ENCODE measurements around the gene MACO1. TPM values are rescaled to one million over a fixed set of nuclear protein-coding genes. Genes with fewer than 3 reads are reported as not detected.

MACO1 gene
- total and polyA plus RNA-seq, 9 of the 15 experiments (the other 6 are each of a cell fraction or from before 2014, with no cell fraction given) = 4.6 to 28.4 (median 21.7) TPM

DNA sequence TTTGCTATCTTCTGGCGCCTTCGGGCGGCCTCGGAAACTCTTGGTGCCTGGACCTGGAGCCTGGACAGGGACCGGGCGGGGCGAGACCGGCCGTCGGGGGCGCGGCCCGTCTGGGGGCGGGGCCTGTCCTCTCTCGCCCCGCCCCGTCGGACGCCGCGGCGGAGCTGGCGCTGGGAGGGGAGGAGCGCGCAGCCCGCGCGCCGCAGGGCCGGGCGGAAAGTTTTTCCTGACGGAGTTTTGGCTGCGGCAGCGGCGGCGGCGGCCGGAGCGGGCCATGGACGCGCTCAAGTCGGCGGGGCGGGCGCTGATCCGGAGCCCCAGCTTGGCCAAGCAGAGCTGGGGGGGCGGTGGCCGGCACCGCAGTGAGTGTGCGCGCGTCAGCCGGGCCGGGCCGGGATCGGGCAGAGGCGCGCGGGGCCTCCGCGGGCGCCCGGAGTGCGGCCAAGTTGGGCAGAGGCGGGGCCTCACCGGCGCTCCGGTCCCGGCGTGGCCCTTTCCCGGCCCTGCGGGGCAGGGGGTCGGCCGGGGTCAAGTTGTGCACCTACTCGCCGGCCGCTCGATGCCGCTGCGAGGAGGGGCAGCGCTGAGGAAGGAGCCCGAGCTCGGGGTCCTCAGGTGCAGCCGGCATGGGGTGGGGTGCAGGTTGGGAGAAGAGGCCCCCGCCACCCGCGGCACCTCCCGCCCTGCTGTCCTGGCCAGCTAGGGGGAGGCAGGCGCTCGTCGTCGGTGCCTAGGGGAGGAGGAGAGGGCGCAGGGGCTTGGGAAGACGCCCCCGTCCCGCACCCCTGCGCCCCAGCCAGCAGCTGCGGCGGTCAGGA is 112.9 kb downstream of the MACO1 start, which contains the start of gene LDLRAP1 (continued):
- TF ChIP-seq PATZ1 (CRISPR knock-in tag; IDR thresholded peaks at IDR 0.05; ENCODE audit: borderline replicate concordance) = no peak
- TF ChIP-seq MXI1 (IDR thresholded peaks at IDR 0.05; ENCODE audit: low read depth, low read length) = no peak
- no peak for TF ChIP-seq TCF15 (CRISPR knock-in tag; IDR thresholded peaks at IDR 0.05)
- TF ChIP-seq SMARCE1 (IDR thresholded peaks at IDR 0.05) = no peak
- no peak for TF ChIP-seq ZNF696 (CRISPR knock-in tag; conservative IDR thresholded peaks at IDR 0.05)
- TF ChIP-seq E2F4 (CRISPR knock-in tag; IDR thresholded peaks at IDR 0.05; ENCODE audit: low read depth) = no peak
- no peak for TF ChIP-seq ARHGAP35 (IDR thresholded peaks at IDR 0.05; ENCODE audit: partially characterized antibody)
- no peak for TF ChIP-seq ZNF586 (CRISPR knock-in tag; conservative IDR thresholded peaks at IDR 0.05)
- no peak for TF ChIP-seq RBM22 (IDR thresholded peaks at IDR 0.05; ENCODE audit: low read depth, low read length, poor library complexity, severe bottlenecking)
- TF ChIP-seq HINFP (tag; conservative IDR thresholded peaks at IDR 0.05; ENCODE audit: low read depth) = no peak
- no peak for TF ChIP-seq ZNF436 (CRISPR knock-in tag; IDR thresholded peaks at IDR 0.05)
- TF ChIP-seq ZNF347 (CRISPR knock-in tag; IDR thresholded peaks at IDR 0.05; ENCODE audit: low read depth) = no peak
- TF ChIP-seq NBN (IDR thresholded peaks at IDR 0.05; ENCODE audit: low read depth) = no peak
- no peak for TF ChIP-seq SPI1 (IDR thresholded peaks at IDR 0.05; ENCODE audit: borderline replicate concordance, low read depth, low read length)
- TF ChIP-seq, protein P1, sequence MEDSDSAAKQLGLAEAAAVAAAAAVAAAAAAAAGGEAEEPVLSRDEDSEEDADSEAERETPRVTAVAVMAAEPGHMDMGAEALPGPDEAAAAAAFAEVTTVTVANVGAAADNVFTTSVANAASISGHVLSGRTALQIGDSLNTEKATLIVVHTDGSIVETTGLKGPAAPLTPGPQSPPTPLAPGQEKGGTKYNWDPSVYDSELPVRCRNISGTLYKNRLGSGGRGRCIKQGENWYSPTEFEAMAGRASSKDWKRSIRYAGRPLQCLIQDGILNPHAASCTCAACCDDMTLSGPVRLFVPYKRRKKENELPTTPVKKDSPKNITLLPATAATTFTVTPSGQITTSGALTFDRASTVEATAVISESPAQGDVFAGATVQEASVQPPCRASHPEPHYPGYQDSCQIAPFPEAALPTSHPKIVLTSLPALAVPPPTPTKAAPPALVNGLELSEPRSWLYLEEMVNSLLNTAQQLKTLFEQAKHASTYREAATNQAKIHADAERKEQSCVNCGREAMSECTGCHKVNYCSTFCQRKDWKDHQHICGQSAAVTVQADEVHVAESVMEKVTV (CRISPR knock-in tag; IDR thresholded peaks at IDR 0.05) = no peak
- no peak for TF ChIP-seq ZNF282 (CRISPR knock-in tag; IDR thresholded peaks at IDR 0.05)
- peak; percentile 80 for TF ChIP-seq U2AF1 (optimal IDR thresholded peaks at IDR 0.05; ENCODE audit: low read depth, low read length)
- TF ChIP-seq ZNF184 (CRISPR knock-in tag; IDR thresholded peaks at IDR 0.05) = no peak
- TF ChIP-seq CTBP1 (IDR thresholded peaks at IDR 0.05; ENCODE audit: borderline replicate concordance) = peak; percentile 99
- TF ChIP-seq ZNF175 (CRISPR knock-in tag; IDR thresholded peaks at IDR 0.05; ENCODE audit: low read depth) = no peak
- no peak for TF ChIP-seq ZNF644 (tag; IDR thresholded peaks at IDR 0.05; ENCODE audit: low read depth)
- no peak for TF ChIP-seq ZNF232 (CRISPR knock-in tag; IDR thresholded peaks at IDR 0.05)
- TF ChIP-seq RNF2 (IDR thresholded peaks at IDR 0.05) = no peak

All from K562 (cell line).